ENCODE results near the gene COPS8.

- TF ChIP-seq, protein P1, sequence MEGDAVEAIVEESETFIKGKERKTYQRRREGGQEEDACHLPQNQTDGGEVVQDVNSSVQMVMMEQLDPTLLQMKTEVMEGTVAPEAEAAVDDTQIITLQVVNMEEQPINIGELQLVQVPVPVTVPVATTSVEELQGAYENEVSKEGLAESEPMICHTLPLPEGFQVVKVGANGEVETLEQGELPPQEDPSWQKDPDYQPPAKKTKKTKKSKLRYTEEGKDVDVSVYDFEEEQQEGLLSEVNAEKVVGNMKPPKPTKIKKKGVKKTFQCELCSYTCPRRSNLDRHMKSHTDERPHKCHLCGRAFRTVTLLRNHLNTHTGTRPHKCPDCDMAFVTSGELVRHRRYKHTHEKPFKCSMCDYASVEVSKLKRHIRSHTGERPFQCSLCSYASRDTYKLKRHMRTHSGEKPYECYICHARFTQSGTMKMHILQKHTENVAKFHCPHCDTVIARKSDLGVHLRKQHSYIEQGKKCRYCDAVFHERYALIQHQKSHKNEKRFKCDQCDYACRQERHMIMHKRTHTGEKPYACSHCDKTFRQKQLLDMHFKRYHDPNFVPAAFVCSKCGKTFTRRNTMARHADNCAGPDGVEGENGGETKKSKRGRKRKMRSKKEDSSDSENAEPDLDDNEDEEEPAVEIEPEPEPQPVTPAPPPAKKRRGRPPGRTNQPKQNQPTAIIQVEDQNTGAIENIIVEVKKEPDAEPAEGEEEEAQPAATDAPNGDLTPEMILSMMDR (IDR thresholded peaks at IDR 0.05; ENCODE audit: extremely low read depth in 1 of 2, insufficient read depth in 1 of 2, low read depth in 1 of 2, low read length in 2 of 2) = no peak
- TF ChIP-seq POLR2AphosphoS5 (IDR thresholded peaks at IDR 0.05; ENCODE audit: insufficient read depth, low read depth, low read length) (no peak), GATA2 (IDR thresholded peaks at IDR 0.05; ENCODE audit: insufficient read depth, insufficient read length, low read depth, low read length) (no peak), POLR2A (IDR thresholded peaks at IDR 0.05; ENCODE audit: low read depth, low read length) (no peak), EZH2 (IDR thresholded peaks at IDR 0.05; ENCODE audit: borderline replicate concordance, low read depth, low read length, severe bottlenecking) (no peak), MAX (IDR thresholded peaks at IDR 0.05; ENCODE audit: insufficient read depth, insufficient read length) (no peak), MYC (IDR thresholded peaks at IDR 0.05; ENCODE audit: low read depth, low read length) (no peak), JUN (IDR thresholded peaks at IDR 0.05; ENCODE audit: borderline replicate concordance, insufficient read depth, insufficient read length, low read depth) (no peak), FOS (IDR thresholded peaks at IDR 0.05; ENCODE audit: borderline replicate concordance, insufficient read depth, low read length) (no peak)
Observed at GRCh38 chr2:237099804-237100203, 14.1 kb downstream of the COPS8 start.
